IgD-negative memory B cell (primary cell): ENCODE results near the gene NUMA1. TPM values are rescaled to one million over a fixed set of nuclear protein-coding genes. Genes with fewer than 3 reads are reported as not detected.
A peak's percentile ranks its signal among the peaks of the same experiment; 100 is the strongest.

Source experiments
- H3K27ac Mint-ChIP-seq, 3 donors: one replicate each; pipeline ENCODE4 v1.8.0; 2020 to 2022; ENCODE audit warnings: mild to moderate bottlenecking in 3 of 3, mixed read lengths in 3 of 3, moderate library complexity in 1 of 3
- H3K27me3 Mint-ChIP-seq: one replicate; pipeline ENCODE4 v1.8.0; 2021; ENCODE audit warnings: mixed read lengths
- H3K36me3 Mint-ChIP-seq: one replicate; pipeline ENCODE4 v1.8.0; 2020; ENCODE audit warnings: mild to moderate bottlenecking, mixed read lengths
- H3K4me1 Mint-ChIP-seq, 3 donors: one replicate each; pipeline ENCODE4 v1.8.0; 2020 to 2022; ENCODE audit warnings: mixed read lengths in 3 of 3, mild to moderate bottlenecking in 1 of 3
- H3K4me3 Mint-ChIP-seq, 4 donors: one replicate each; pipeline ENCODE4 v1.8.0; 2020 to 2022; ENCODE audit warnings: mild to moderate bottlenecking in 4 of 4, mixed read lengths in 4 of 4, moderate library complexity in 3 of 4
- H3K9me3 Mint-ChIP-seq, 3 donors: one replicate each; pipeline ENCODE4 v1.8.0; 2020 to 2021; ENCODE audit warnings: mixed read lengths in 3 of 3, mild to moderate bottlenecking in 1 of 3
- polyA plus RNA-seq: library from polyadenylated mRNA; unstranded; fragments of 300-500 nt; fragmentation: Illumina TruSeq; gene quantifications from one replicate; pipeline ENCODE4 v1.2.3, GENCODE V29; 2021

The NUMA1 gene
- polyA plus RNA-seq, 1 donor from 2014 or later, result 66.6 TPM

- H3K9me3 Mint-ChIP-seq, result no peaks in the 10 kb centered on the region
- peaks cover 7 to 14% (median 8%) of the 10 kb centered on the region in 3 donors for H3K4me1 Mint-ChIP-seq
- no peaks in the 10 kb centered on the region for H3K27me3 Mint-ChIP-seq
- peak overlapping the region in 1 of 4 donors; percentile 9 for H3K4me3 Mint-ChIP-seq
- peak overlapping the region in 2 of 3 donors; percentile 40 to 69 for H3K27ac Mint-ChIP-seq
- no peaks in the 10 kb centered on the region for H3K36me3 Mint-ChIP-seq
These were observed 49.8 kb downstream of the NUMA1 start for GRCh38 chr11:72030472-72031045.

GRCh38 chr11:72026090-72026489 is 54.3 kb downstream of the NUMA1 start:
- Mint-ChIP-seq H3K4me3 (no peak overlapping the region), H3K36me3 (peaks cover 2% of the 10 kb centered on the region), H3K27me3 (no peaks in the 10 kb centered on the region), H3K27ac (no peak overlapping the region), H3K9me3 (no peaks in the 10 kb centered on the region), H3K4me1 (peaks cover 4 to 13% (median 7%) of the 10 kb centered on the region in 3 donors)

GRCh38 chr11:72024069-72024754 is 56.1 kb downstream of the NUMA1 start:
- no peak overlapping the region for H3K27ac Mint-ChIP-seq
- peaks cover 2% of the 10 kb centered on the region for H3K36me3 Mint-ChIP-seq
- H3K4me3 Mint-ChIP-seq, result no peak overlapping the region
- no peaks in the 10 kb centered on the region for H3K27me3 Mint-ChIP-seq
- H3K4me1 Mint-ChIP-seq, result peaks cover 0 to 11% (median 2%) of the 10 kb centered on the region in 3 donors
- no peaks in the 10 kb centered on the region for H3K9me3 Mint-ChIP-seq

GRCh38 chr11:72023335-72023734 is 57.0 kb downstream of the NUMA1 start:
- Mint-ChIP-seq H3K4me3 (no peak overlapping the region), H3K36me3 (peaks cover 2% of the 10 kb centered on the region), H3K27me3 (no peaks in the 10 kb centered on the region), H3K9me3 (no peaks in the 10 kb centered on the region), H3K27ac (no peak overlapping the region), H3K4me1 (peaks cover 0 to 9% (median 0%) of the 10 kb centered on the region in 3 donors)

- Mint-ChIP-seq H3K27ac (no peak overlapping the region), H3K36me3 (peaks cover 9% of the 10 kb centered on the region), H3K4me1 (peaks cover 0 to 1% (median 0%) of the 10 kb centered on the region in 3 donors), H3K4me3 (no peak overlapping the region), H3K27me3 (no peaks in the 10 kb centered on the region), H3K9me3 (no peaks in the 10 kb centered on the region)
These were observed 62.2 kb downstream of the NUMA1 start for GRCh38 chr11:72018171-72018570.

GRCh38 chr11:72015511-72016061 is 64.8 kb downstream of the NUMA1 start:
- Mint-ChIP-seq H3K4me3 (no peak overlapping the region), H3K36me3 (peaks cover 9% of the 10 kb centered on the region), H3K27ac (peak overlapping the region in 2 of 3 donors; percentile 8 to 76), H3K4me1 (peaks cover 0 to 1% (median 0%) of the 10 kb centered on the region in 3 donors), H3K9me3 (no peaks in the 10 kb centered on the region), H3K27me3 (no peaks in the 10 kb centered on the region)

- Mint-ChIP-seq H3K9me3 (no peaks in the 10 kb centered on the region), H3K4me1 (peaks cover 0 to 1% (median 0%) of the 10 kb centered on the region in 3 donors), H3K27ac (peak overlapping the region in 1 of 3 donors; percentile 50), H3K4me3 (peak overlapping the region in 1 of 4 donors; percentile 21), H3K27me3 (no peaks in the 10 kb centered on the region), H3K36me3 (peaks cover 9% of the 10 kb centered on the region)
These were observed 65.5 kb downstream of the NUMA1 start for GRCh38 chr11:72014761-72015320.

- no peaks in the 10 kb centered on the region for H3K9me3 Mint-ChIP-seq
- H3K36me3 Mint-ChIP-seq, result peaks cover 9% of the 10 kb centered on the region
- peak overlapping the region in 2 of 3 donors; percentile 23 to 50 for H3K27ac Mint-ChIP-seq
- no peak overlapping the region for H3K4me3 Mint-ChIP-seq
- no peaks in the 10 kb centered on the region for H3K27me3 Mint-ChIP-seq
- H3K4me1 Mint-ChIP-seq, result peaks cover 0 to 1% (median 0%) of the 10 kb centered on the region in 3 donors
These were observed 66.3 kb downstream of the NUMA1 start for GRCh38 chr11:72013765-72014711.

- H3K4me3 Mint-ChIP-seq, result no peak overlapping the region
- H3K36me3 Mint-ChIP-seq, result peaks cover 7% of the 10 kb centered on the region
- no peaks in the 10 kb centered on the region for H3K9me3 Mint-ChIP-seq
- H3K4me1 Mint-ChIP-seq, result peaks cover 0 to 1% (median 0%) of the 10 kb centered on the region in 3 donors
- H3K27me3 Mint-ChIP-seq, result no peaks in the 10 kb centered on the region
- peak overlapping the region in 1 of 3 donors; percentile 50 for H3K27ac Mint-ChIP-seq
These were observed 67.2 kb downstream of the NUMA1 start for GRCh38 chr11:72012897-72013721.

GRCh38 chr11:72012091-72012630 is 68.2 kb downstream of the NUMA1 start:
- H3K4me1 Mint-ChIP-seq, result peaks cover 0 to 1% (median 0%) of the 10 kb centered on the region in 3 donors
- H3K27ac Mint-ChIP-seq, result no peak overlapping the region
- H3K36me3 Mint-ChIP-seq, result peaks cover 4% of the 10 kb centered on the region
- H3K4me3 Mint-ChIP-seq, result no peak overlapping the region
- no peaks in the 10 kb centered on the region for H3K9me3 Mint-ChIP-seq
- no peaks in the 10 kb centered on the region for H3K27me3 Mint-ChIP-seq

GRCh38 chr11:72010529-72011233 is 69.7 kb downstream of the NUMA1 start:
- H3K27ac Mint-ChIP-seq, result no peak overlapping the region
- no peaks in the 10 kb centered on the region for H3K27me3 Mint-ChIP-seq
- H3K36me3 Mint-ChIP-seq, result peaks cover 4% of the 10 kb centered on the region
- H3K9me3 Mint-ChIP-seq, result no peaks in the 10 kb centered on the region
- H3K4me1 Mint-ChIP-seq, result peaks cover 0 to under 1% (median 0%) of the 10 kb centered on the region in 3 donors
- H3K4me3 Mint-ChIP-seq, result no peak overlapping the region

- Mint-ChIP-seq H3K36me3 (no peaks in the 10 kb centered on the region), H3K9me3 (no peaks in the 10 kb centered on the region), H3K4me1 (no peaks in the 10 kb centered on the region), H3K4me3 (no peak overlapping the region), H3K27ac (no peak overlapping the region), H3K27me3 (no peaks in the 10 kb centered on the region)
These were observed 71.2 kb downstream of the NUMA1 start for GRCh38 chr11:72009156-72009555.

- no peaks in the 10 kb centered on the region for H3K9me3 Mint-ChIP-seq
- H3K36me3 Mint-ChIP-seq, result no peaks in the 10 kb centered on the region
- no peak overlapping the region for H3K27ac Mint-ChIP-seq
- no peaks in the 10 kb centered on the region for H3K4me1 Mint-ChIP-seq
- no peak overlapping the region for H3K4me3 Mint-ChIP-seq
- H3K27me3 Mint-ChIP-seq, result no peaks in the 10 kb centered on the region
These were observed 71.6 kb downstream of the NUMA1 start for GRCh38 chr11:72008728-72009127.
